Activated B cell treated with CpG ODN at 0.5 μM for 24 hours (primary cell): ENCODE measurements around the gene APPBP2. TPM values are rescaled to one million over a fixed set of nuclear protein-coding genes. Genes with fewer than 3 reads are reported as not detected.
"Not testable (repeated sequence)": the region's sequence is repeated elsewhere in the genome, so short reads cannot be mapped to it uniquely, and the experiment has no call there.

Experiments used
- ATAC-seq: fragments of 200-7000 bp; cut with Tn5 transposase; one replicate; pipeline ENCODE4 v1.10.0; 2021; ENCODE audit warnings: low read depth, mild to moderate bottlenecking, moderate library complexity
- CTCF ChIA-PET: fragments of 350-600 bp; sonication (Branson Sonifier 250); formaldehyde crosslinking; loops from one replicate; lab custom pipeline; 2021; ENCODE audit warnings: antibody characterized with exemption; lab: Charles Lee
- POLR2A ChIA-PET: fragments of 350-600 bp; sonication (Branson Sonifier 250); formaldehyde crosslinking; loops from one replicate; lab custom pipeline; 2021; ENCODE audit warnings: antibody characterized with exemption; lab: Charles Lee
- DNase-seq: peaks from one replicate; pipeline ENCODE4 v3.0.0; 2022
- H3K27ac Mint-ChIP-seq: one replicate; pipeline ENCODE4 v1.8.0; 2020; ENCODE audit warnings: mixed read lengths
- H3K27me3 Mint-ChIP-seq: one replicate; pipeline ENCODE4 v1.8.0; 2021; ENCODE audit warnings: mixed read lengths
- H3K36me3 Mint-ChIP-seq: one replicate; pipeline ENCODE4 v1.8.0; 2021; ENCODE audit warnings: low read depth, mixed read lengths
- H3K4me1 Mint-ChIP-seq: one replicate; pipeline ENCODE4 v1.8.0; 2021; ENCODE audit warnings: mixed read lengths
- H3K4me3 Mint-ChIP-seq: one replicate; pipeline ENCODE4 v1.8.0; 2020; ENCODE audit warnings: mild to moderate bottlenecking, mixed read lengths
- H3K9me3 Mint-ChIP-seq: one replicate; pipeline ENCODE4 v1.8.0; 2020; ENCODE audit warnings: mixed read lengths
- intact Hi-C: fragments of 100-400 bp; cut with micrococcal nuclease; formaldehyde crosslinking; loops from one replicate; pipeline ENCODE4 v1.15.1; 2024
- total RNA-seq: library from RNA; stranded (reverse); gene quantifications from 2 replicates; pipeline ENCODE4 v1.2.3, GENCODE V29; 2022
- TF ChIP-seq, protein P1 (sequence below): fragments of 200-600 bp; IDR thresholded peaks from one replicate; pipeline ENCODE4 v1.8.0; 2022; ENCODE audit warnings: antibody characterized with exemption, mild to moderate bottlenecking

Gene APPBP2
- total RNA-seq, 1 donor from 2014 or later: 29.9 TPM

- CTCF ChIA-PET: no interaction called here
- intact Hi-C loops: no loop called here
- Mint-ChIP-seq H3K4me1 (no peaks in the 10 kb centered on the region), H3K27ac (no peak overlapping the region), H3K27me3 (no peaks in the 10 kb centered on the region), H3K9me3 (peaks cover 11% of the 10 kb centered on the region), H3K36me3 (peaks cover 87% of the 10 kb centered on the region), H3K4me3 (no peak overlapping the region)
- TF ChIP-seq, protein P1, sequence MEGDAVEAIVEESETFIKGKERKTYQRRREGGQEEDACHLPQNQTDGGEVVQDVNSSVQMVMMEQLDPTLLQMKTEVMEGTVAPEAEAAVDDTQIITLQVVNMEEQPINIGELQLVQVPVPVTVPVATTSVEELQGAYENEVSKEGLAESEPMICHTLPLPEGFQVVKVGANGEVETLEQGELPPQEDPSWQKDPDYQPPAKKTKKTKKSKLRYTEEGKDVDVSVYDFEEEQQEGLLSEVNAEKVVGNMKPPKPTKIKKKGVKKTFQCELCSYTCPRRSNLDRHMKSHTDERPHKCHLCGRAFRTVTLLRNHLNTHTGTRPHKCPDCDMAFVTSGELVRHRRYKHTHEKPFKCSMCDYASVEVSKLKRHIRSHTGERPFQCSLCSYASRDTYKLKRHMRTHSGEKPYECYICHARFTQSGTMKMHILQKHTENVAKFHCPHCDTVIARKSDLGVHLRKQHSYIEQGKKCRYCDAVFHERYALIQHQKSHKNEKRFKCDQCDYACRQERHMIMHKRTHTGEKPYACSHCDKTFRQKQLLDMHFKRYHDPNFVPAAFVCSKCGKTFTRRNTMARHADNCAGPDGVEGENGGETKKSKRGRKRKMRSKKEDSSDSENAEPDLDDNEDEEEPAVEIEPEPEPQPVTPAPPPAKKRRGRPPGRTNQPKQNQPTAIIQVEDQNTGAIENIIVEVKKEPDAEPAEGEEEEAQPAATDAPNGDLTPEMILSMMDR: no peak
- POLR2A ChIA-PET: interaction anchor here (0.6 kb wide), 1 partner anchor 29 kb away, joined by 4 read pairs; no protein-coding TSS in a partner anchor
- DNase-seq (no peak), ATAC-seq (no peak)
Measured at GRCh38 chr17:60491771-60492170, 34.3 kb downstream of the APPBP2 start.

DNA sequence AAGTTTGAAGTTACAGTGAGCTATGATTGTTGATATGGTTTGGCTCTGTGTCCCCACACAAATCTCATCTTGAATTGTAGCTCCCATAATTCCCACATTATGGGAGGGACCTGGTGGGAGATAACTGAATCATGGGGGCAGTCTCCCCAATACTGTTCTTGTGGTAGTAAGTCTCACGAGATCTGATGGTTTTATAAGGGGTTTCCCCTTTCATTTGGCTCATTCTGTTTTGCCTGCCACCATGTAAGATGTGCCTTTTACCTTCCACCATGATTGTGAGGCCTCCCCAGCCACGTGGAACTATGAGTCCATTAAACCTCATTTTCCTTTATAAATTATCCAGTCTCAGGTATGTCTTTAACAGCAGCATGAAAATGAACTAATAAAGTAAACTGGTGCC, 35.4 kb downstream of the APPBP2 start:
- H3K4me1 Mint-ChIP-seq, H3K27me3 Mint-ChIP-seq, intact Hi-C loops, H3K27ac Mint-ChIP-seq, ATAC-seq, H3K4me3 Mint-ChIP-seq, DNase-seq, POLR2A ChIA-PET, CTCF ChIA-PET: not testable (repeated sequence)
- peaks cover 75% of the 10 kb centered on the region for H3K36me3 Mint-ChIP-seq
- H3K9me3 Mint-ChIP-seq: peaks cover 11% of the 10 kb centered on the region

- CTCF ChIA-PET: no interaction called here
- Mint-ChIP-seq H3K36me3 (peaks cover 17% of the 10 kb centered on the region), H3K4me1 (no peaks in the 10 kb centered on the region), H3K4me3 (no peak overlapping the region), H3K27me3 (no peaks in the 10 kb centered on the region), H3K27ac (no peak overlapping the region), H3K9me3 (no peaks in the 10 kb centered on the region)
- TF ChIP-seq, protein P1: no peak
- intact Hi-C loops: no loop called here
- POLR2A ChIA-PET: no interaction called here
- no peak for DNase-seq
- no peak for ATAC-seq
Measured at GRCh38 chr17:60481604-60482003, 44.4 kb downstream of the APPBP2 start.

- no peaks in the 10 kb centered on the region for H3K4me1 Mint-ChIP-seq
- no peak for DNase-seq
- intact Hi-C loops: no loop called here
- TF ChIP-seq, protein P1: no peak
- no peaks in the 10 kb centered on the region for H3K27me3 Mint-ChIP-seq
- H3K36me3 Mint-ChIP-seq: peaks cover 52% of the 10 kb centered on the region
- H3K9me3 Mint-ChIP-seq: no peaks in the 10 kb centered on the region
- H3K27ac Mint-ChIP-seq: no peak overlapping the region
- POLR2A ChIA-PET: no interaction called here
- no peak overlapping the region for H3K4me3 Mint-ChIP-seq
- CTCF ChIA-PET: no interaction called here
- no peak for ATAC-seq
Measured at GRCh38 chr17:60473788-60474187, 52.3 kb downstream of the APPBP2 start.

DNA sequence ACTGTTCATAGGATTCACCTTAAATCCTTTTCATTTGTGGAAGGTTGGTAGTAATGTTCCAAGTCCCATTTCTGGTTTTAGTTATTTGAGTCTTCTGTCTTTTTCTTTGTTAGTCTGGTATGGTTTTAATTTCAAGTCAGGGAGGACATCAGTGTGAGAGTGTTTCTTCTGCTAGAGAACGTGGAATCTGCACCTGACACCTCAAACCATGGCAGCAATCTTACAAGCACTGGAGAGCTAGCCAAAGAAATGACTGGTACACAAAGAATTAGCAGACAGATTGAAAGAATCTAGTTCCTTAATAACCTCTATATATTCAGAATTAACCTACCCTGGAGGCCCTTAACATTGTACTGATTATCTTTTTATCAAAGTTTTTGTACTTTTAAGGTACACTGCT, 53.6 kb downstream of the APPBP2 start:
- intact Hi-C loops: no loop called here
- Mint-ChIP-seq H3K4me3 (no peak overlapping the region), H3K9me3 (no peaks in the 10 kb centered on the region), H3K27ac (no peak overlapping the region), H3K27me3 (no peaks in the 10 kb centered on the region), H3K4me1 (no peaks in the 10 kb centered on the region), H3K36me3 (peaks cover 55% of the 10 kb centered on the region)
- DNase-seq (no peak), ATAC-seq (no peak)
- TF ChIP-seq, protein P1: no peak
- CTCF ChIA-PET: no interaction called here
- POLR2A ChIA-PET: no interaction called here

DNA sequence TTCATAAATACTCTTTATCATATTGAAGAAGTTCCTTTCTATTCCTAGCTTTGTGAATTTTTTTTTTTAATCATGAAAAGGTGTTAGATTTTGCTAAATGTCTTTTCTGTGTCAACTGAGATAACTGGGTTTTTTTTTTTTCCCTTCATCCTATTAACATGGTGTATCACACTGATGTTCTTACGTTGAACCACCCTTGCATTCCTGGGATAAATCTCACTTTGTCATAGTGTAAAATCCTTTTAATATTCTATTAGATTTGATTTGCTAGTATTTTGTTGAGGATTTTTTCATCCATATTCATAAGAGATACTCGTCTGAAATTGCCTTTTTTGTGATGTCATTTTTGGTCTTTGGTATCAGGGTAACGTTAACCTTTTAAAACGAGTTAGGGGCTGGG, 54.6 kb downstream of the APPBP2 start:
- no peaks in the 10 kb centered on the region for H3K27me3 Mint-ChIP-seq
- peaks cover 52% of the 10 kb centered on the region for H3K36me3 Mint-ChIP-seq
- no peak for ATAC-seq
- no peak for DNase-seq
- no peaks in the 10 kb centered on the region for H3K9me3 Mint-ChIP-seq
- ChIA-PET POLR2A (interaction anchor here (0.6 kb wide), 1 partner anchor 53 kb away, joined by 7 read pairs; no protein-coding TSS in a partner anchor), CTCF (no interaction called here)
- intact Hi-C loops: no loop called here
- no peaks in the 10 kb centered on the region for H3K4me1 Mint-ChIP-seq
- H3K27ac Mint-ChIP-seq: no peak overlapping the region
- no peak overlapping the region for H3K4me3 Mint-ChIP-seq
- TF ChIP-seq, protein P1: no peak
